ENCODE measurements around the gene SLC7A8.

DNA sequence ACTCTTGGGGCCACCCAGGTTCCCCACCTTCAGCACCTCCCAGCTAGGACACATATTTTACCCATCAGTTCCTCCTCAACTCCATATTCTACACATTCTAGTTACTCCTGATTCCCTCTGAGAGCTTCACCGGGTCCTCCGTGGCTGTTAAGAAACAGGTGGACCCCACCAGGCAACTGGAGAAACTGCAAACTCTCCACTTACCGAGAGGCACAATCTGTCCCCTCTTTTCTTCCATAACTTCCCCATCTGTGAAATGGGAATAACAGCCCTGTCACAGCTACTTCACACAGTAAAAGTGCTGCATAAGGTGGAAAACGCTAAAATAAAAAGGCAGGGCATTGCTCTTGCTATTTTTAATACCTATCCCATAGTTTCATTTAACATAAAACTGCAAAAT, 1.5 kb downstream of the SLC7A8 start:
- TF ChIP-seq CREB1 (IDR thresholded peaks at IDR 0.05; ENCODE audit: low read depth) (no peak), NFIC (IDR thresholded peaks at IDR 0.05) (no peak), TAF1 (IDR thresholded peaks at IDR 0.05; ENCODE audit: low read depth) (no peak), EGR1 (IDR thresholded peaks at IDR 0.05) (no peak), RAD21 (IDR thresholded peaks at IDR 0.05; ENCODE audit: low read depth) (no peak), EP300 (IDR thresholded peaks at IDR 0.05; ENCODE audit: borderline replicate concordance) (no peak), CEBPB (IDR thresholded peaks at IDR 0.05) (no peak), YY1 (IDR thresholded peaks at IDR 0.05; ENCODE audit: low read depth) (no peak), ZBTB7A (IDR thresholded peaks at IDR 0.05; ENCODE audit: low read depth) (no peak), FOXM1 (IDR thresholded peaks at IDR 0.05; ENCODE audit: borderline replicate concordance, low read depth) (no peak)
- TF ChIP-seq, protein P1, sequence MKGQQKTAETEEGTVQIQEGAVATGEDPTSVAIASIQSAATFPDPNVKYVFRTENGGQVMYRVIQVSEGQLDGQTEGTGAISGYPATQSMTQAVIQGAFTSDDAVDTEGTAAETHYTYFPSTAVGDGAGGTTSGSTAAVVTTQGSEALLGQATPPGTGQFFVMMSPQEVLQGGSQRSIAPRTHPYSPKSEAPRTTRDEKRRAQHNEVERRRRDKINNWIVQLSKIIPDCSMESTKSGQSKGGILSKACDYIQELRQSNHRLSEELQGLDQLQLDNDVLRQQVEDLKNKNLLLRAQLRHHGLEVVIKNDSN (IDR thresholded peaks at IDR 0.05), result no peak
- TF ChIP-seq, protein P2, sequence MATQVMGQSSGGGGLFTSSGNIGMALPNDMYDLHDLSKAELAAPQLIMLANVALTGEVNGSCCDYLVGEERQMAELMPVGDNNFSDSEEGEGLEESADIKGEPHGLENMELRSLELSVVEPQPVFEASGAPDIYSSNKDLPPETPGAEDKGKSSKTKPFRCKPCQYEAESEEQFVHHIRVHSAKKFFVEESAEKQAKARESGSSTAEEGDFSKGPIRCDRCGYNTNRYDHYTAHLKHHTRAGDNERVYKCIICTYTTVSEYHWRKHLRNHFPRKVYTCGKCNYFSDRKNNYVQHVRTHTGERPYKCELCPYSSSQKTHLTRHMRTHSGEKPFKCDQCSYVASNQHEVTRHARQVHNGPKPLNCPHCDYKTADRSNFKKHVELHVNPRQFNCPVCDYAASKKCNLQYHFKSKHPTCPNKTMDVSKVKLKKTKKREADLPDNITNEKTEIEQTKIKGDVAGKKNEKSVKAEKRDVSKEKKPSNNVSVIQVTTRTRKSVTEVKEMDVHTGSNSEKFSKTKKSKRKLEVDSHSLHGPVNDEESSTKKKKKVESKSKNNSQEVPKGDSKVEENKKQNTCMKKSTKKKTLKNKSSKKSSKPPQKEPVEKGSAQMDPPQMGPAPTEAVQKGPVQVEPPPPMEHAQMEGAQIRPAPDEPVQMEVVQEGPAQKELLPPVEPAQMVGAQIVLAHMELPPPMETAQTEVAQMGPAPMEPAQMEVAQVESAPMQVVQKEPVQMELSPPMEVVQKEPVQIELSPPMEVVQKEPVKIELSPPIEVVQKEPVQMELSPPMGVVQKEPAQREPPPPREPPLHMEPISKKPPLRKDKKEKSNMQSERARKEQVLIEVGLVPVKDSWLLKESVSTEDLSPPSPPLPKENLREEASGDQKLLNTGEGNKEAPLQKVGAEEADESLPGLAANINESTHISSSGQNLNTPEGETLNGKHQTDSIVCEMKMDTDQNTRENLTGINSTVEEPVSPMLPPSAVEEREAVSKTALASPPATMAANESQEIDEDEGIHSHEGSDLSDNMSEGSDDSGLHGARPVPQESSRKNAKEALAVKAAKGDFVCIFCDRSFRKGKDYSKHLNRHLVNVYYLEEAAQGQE (IDR thresholded peaks at IDR 0.05; ENCODE audit: low read depth), result no peak
- TF ChIP-seq, protein P3, sequence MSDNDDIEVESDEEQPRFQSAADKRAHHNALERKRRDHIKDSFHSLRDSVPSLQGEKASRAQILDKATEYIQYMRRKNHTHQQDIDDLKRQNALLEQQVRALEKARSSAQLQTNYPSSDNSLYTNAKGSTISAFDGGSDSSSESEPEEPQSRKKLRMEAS (IDR thresholded peaks at IDR 0.05), result no peak

Measured in Ishikawa (cell line).